Fibroblast of mammary gland (primary cell): Measurements from ENCODE around the gene UBE3B.

Experiments
- DNase-seq: peaks from one replicate; pipeline ENCODE4 v3.0.0-alpha.2; 2010; ENCODE audit warnings: low read depth
- H3K4me3 ChIP-seq: 2 replicates; pipeline ENCODE4 v1.5.1; 2011; ENCODE audit warnings: low read depth, mild to moderate bottlenecking, low read length, moderate library complexity; ENCODE audit not compliant: control insufficient read depth
- TF ChIP-seq, protein P1 (sequence below): conservative IDR thresholded peaks from 2 replicates; pipeline ENCODE4 v1.5.1; 2011; ENCODE audit warnings: low read depth, low read length, inconsistent platforms; ENCODE audit not compliant: control insufficient read depth, insufficient read depth

The UBE3B gene

DNA sequence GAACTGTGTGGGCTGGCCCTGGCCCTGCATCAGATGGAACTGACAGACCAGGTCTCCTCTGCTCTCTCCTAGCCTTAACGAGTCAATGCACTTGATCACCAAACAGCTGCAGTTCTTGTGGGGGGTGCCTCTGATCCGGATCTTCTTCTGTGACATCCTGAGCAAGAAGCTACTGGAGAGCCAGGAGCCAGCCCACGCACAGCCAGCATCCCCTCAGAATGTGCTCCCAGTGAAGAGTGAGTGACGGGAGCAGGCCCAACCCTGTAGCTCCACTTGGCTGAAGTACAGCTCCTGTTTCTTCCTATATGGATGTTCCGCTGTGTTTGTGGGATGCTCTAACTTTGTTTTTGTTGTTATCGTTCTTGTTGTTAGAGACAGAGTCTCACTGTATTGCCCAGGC lies 23.9 kb downstream of the UBE3B start:
- DNase-seq, result no peak
- no peak overlapping the region for H3K4me3 ChIP-seq
- TF ChIP-seq, protein P1, sequence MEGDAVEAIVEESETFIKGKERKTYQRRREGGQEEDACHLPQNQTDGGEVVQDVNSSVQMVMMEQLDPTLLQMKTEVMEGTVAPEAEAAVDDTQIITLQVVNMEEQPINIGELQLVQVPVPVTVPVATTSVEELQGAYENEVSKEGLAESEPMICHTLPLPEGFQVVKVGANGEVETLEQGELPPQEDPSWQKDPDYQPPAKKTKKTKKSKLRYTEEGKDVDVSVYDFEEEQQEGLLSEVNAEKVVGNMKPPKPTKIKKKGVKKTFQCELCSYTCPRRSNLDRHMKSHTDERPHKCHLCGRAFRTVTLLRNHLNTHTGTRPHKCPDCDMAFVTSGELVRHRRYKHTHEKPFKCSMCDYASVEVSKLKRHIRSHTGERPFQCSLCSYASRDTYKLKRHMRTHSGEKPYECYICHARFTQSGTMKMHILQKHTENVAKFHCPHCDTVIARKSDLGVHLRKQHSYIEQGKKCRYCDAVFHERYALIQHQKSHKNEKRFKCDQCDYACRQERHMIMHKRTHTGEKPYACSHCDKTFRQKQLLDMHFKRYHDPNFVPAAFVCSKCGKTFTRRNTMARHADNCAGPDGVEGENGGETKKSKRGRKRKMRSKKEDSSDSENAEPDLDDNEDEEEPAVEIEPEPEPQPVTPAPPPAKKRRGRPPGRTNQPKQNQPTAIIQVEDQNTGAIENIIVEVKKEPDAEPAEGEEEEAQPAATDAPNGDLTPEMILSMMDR, result no peak

DNA sequence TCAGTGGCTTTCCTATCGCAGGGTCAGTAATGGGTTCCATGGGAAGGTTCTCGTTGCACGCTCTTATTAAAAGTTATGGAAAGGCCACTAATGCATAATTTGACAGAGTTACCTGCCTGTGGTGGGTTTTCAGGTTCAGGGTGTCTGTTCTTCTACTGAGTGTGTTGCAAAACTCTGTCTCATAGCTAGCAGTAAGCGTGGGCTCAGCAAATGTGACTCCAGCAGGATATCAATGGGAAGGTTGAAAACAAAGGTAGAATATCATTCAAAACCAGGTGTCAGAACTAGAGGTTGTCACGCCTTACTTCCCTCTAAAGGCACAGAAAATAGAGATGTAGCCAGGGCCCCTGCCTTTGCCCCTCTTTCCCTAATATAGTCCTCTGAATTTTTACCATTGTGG lies 24.9 kb downstream of the UBE3B start:
- TF ChIP-seq, protein P1, result no peak
- no peak overlapping the region for H3K4me3 ChIP-seq
- no peak for DNase-seq

DNA sequence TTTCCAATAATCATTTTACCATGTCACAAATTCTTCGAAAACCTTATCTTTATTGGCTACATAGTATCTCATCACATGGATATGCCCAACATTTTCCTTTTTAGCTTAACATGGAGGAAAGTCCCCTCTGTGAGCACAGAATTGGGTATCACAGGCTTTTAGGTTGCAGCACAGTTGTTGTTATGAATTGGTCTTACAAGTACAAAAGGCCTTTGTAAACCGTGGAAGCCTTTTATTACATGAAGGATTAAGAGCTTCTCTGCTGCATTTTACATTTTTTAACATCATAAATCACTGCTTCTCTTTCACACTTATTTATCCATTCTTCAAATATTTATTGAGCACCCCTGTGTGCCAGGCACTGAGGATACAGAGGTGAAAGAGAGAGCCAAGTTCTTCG lies 26.2 kb downstream of the UBE3B start:
- H3K4me3 ChIP-seq, result no peak overlapping the region
- TF ChIP-seq, protein P1, result no peak
- DNase-seq, result no peak

DNA sequence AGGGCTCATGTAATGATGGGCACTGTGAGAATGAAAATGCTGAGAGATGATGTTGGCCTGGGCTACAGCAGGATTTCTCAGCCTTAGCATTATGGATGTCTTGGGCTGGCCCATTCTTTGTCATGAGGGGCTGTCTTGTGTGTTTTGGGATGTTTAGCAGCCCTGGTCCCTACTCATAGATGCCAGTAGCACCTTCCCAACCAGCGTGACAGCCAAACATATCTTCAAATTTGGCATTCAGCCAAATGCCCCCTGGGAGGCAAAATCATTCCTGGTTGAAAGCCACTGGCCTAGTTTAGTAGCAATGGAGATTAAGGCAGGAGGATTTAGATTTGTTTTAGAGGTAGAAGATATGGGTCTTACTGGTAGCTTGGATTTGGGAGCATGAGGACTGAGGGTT lies 26.6 kb downstream of the UBE3B start:
- DNase-seq, result no peak
- TF ChIP-seq, protein P1, result no peak
- no peak overlapping the region for H3K4me3 ChIP-seq

DNA sequence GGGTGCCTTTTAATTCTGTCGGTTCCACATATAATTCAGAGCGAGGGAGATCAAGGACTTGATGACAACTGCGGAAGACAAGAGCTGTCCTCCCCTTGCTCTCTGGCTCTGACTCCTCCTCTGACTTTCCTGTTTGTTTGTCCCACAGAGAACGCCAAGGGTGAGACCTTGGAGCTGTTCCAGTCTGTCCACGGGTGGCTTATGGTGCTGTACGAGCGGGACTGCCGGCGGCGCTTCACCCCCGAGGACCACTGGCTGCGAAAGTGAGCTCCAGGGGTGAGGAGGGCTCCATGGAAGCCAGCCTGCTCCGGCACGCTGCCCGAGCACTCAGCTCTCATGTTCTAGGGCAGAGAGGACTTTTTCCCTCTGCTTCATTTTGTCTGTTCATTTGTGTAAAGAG lies 32.8 kb downstream of the UBE3B start:
- no peak overlapping the region for H3K4me3 ChIP-seq
- TF ChIP-seq, protein P1, result no peak
- DNase-seq, result no peak

DNA sequence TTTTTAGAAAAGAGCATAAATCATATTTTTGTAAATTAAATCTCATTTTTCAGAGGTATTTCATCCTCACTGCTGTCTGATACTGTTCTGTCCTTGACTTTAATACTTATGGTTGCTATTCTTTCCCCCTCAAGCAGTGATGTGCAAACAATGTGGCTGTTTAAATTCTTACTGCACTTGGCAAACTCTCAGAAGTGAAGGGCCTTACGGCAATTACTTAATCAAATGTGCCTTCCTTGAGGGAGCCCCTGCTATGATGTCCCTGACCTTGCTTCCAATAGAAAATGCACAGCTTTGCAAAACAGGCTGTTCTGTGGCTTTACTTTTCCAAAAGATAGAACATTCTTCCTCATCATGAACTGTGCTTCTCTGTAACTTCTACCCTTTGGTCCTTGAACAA lies 35.2 kb downstream of the UBE3B start:
- no peak for DNase-seq
- TF ChIP-seq, protein P1, result no peak
- no peak overlapping the region for H3K4me3 ChIP-seq

DNA sequence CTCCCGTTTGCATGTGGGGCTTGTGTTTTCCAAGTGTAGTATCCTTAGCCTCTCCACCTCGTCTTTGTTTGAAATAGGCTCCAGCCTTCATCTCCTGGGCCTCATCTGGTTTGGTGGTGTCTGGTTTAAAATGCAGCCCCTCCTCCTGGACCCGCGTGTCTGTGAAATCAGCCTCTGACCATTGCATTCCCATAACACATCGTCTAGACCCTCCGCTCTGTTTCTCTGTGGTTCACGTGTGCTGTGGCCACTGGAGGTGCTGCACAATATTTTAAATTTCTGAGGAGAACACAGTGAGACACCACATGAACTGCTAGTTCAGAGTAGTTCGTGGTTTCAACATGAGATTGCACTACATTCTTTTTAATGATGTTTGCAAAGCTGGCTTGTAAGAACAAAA lies 35.6 kb downstream of the UBE3B start:
- H3K4me3 ChIP-seq, result no peak overlapping the region
- TF ChIP-seq, protein P1, result no peak
- DNase-seq, result no peak
